Activated gamma-delta T cell (primary cell): ENCODE measurements around the gene HECTD4.
"Not testable (repeated sequence)": the region's sequence is repeated elsewhere in the genome, so short reads cannot be mapped to it uniquely, and the experiment has no call there.

Experiments
- DNase-seq: peaks from one replicate; lab custom pipeline; 2025; lab: John Stamatoyannopoulos, UW

Gene HECTD4

GRCh38 chr12:112353393-112353792 lies 28.8 kb downstream of the HECTD4 start:
- DNase-seq = no peak

DNA sequence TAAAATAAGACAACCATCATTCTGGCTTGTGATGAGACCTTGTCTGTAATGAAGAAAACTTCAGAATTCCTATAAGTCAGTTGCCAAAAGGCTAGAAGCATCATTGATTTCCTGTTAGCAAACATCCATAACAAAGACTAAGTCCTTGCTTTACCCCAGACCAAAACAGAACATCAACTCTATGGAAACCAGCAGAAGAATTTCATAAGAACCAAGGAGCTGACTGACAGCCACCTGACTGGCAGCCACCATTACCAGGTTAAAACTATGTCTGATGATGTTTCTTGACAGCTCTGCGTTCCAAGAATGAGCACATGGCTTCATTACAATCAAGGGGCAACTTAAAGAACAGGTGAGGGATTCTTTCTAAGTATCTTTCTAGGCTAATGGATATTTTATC lies 29.3 kb downstream of the HECTD4 start:
- no peak for DNase-seq

DNA sequence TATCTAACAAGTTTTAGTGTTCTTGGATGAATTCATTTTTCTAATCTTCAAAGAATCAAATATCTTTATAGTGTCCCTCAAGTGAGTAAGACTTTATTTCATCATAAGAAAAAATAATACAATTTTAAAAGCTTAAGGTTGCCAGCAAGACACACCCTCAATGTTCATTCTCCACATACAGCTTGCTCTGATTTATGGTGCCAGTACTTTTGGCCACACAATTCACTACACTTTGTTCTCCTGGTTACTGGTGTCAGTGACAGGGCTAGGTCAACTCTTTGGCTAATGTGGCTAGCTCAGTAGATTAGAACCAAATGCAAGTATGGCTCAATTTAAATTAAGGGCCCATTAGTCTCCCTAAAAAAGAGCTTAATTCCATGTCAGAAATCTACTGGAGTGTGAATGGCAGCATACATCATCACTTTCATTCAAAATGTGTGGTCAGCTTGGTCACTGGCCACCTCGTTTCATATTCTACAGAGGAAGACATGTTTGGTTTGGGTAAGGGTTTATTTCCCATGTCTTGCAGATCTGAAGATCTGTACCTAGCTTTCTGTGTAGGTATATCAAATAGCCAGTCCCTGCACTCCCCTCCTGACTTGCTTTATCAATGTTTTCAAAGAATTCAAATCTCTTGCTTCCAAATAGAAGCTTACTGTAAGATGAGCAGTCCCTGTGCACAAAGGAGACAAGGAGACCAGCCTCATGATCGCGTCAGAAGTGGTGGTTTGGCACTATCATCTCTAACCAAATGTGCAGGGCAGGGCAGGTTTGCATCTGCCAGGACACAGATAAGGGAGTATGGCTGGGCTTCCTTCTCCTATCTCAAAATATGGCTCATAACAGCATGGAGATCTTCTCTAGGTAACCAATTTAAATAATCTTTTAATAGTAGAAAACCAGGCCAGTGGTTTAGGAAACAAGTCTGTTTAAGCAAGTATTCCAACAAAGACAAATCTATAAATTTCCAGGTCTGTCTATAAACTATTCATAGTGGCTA lies 31.3 kb downstream of the HECTD4 start:
- DNase-seq = no peak

DNA sequence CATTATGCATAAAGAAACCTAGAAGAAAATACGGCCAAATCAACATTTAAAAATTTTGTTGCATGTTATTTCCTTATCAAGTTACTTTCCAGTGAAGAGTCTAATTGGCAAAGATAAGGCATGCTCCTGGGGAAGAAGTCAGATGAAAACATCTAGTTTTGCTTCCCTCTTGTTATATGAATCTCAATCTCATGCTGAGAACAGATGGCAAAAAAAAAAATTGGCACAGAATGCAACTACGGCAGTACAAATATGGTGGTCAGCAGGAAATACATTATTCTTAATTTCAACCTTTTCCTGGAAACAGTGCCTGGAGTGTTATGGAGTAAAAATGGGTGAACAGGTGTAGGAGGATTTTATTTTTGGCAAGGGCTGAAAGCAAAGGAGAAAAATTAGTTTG lies 32.8 kb downstream of the HECTD4 start:
- DNase-seq = no peak

- not testable (repeated sequence) for DNase-seq
Measured at GRCh38 chr12:112348926-112349325, 33.3 kb downstream of the HECTD4 start.

DNA sequence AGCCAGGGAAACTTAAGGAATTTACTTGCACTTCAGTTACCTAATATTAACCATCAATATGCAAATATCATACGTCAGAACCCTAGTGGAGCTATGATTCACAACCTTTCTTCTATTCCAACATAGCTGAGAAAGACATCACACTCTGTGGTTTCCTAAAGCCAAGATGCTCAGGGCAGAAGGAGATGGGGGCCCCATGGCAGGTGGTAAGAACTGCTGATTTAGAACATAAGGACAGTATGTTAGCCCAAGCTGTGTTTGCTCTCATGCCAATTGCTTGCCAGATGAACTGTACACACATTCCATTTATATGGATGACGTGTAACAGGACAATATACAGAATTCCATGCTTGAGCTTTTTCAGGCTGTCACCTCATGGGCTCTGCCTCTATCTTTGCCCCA lies 34.6 kb downstream of the HECTD4 start:
- no peak for DNase-seq

- DNase-seq = no peak
Measured at GRCh38 chr12:112346194-112346593, 36.0 kb downstream of the HECTD4 start.

DNA sequence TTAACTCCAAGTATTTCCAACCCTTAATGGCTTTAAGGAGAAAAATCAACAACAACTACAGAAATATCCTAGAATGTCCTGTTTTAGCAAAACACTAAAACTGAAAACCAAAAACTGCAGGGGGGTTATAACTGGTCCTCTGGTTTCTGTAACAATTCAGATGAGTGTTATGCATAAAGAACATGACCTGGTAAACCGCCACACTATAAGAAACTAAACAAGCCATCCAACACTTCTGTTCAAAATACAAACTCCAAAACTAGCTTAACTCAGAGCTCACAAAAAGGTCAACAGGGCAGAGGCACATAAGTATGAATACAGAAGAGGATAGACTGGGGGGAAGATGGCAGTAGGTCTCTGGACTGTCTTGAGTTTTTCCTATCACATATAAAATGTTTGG lies 38.0 kb downstream of the HECTD4 start:
- no peak for DNase-seq

- no peak for DNase-seq
Measured at GRCh38 chr12:112342587-112342986, 39.6 kb downstream of the HECTD4 start.

DNA sequence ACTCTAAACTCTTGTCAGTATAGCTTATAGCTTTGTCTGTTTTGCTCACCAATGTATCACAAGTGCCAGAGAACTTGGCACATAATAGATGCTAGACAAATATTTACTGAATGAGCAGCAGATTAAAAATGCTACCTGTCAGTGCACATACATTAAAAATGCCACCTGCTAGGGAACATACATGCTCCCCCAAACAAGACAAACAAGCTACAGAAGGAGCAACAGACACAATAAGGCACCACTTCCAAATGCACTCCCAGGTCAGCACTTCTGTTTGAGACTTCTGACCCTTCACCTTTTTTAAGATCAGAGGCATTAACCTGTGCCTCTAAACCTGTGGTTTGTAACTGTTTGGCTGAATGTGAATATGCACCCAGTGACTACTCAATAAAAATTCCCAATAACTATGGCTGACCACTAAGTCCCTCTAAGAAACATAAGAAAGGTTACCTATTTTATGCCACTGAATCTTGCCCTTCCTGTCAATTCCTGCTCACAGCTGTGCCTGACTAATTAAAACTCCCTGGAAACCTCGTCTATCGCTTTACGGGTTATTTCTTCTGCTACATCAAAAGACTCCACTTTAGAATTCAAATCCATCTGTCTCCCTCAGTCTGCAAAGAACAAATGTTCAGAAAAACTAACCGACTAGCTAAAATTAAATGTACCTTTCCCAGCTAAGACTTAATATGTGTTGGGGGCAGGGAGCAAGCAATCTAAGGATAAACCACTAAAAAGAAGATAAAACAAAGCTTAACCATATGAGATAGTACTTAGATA lies 41.0 kb downstream of the HECTD4 start:
- no peak for DNase-seq

DNA sequence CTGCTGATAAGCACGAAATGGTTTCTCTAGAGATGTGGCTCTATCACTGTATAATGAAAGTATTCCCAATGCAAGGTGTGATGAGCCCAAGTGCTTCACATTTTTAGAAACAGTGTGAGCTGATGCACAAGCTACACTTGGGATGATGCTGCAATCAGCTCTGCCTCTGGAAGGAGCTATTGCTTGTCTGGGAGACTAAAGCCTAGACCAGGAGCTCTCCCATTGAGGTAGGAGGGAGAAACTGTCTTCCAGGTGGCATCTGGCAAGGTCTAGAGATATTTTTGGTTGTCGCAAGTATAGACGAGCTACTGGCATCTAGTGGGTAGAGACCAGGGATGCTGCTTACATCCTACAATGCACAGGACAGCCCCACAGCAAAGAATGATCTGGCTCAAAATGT lies 42.0 kb downstream of the HECTD4 start:
- no peak for DNase-seq

GRCh38 chr12:112334999-112335398 lies 47.2 kb downstream of the HECTD4 start:
- DNase-seq = not testable (repeated sequence)

DNA sequence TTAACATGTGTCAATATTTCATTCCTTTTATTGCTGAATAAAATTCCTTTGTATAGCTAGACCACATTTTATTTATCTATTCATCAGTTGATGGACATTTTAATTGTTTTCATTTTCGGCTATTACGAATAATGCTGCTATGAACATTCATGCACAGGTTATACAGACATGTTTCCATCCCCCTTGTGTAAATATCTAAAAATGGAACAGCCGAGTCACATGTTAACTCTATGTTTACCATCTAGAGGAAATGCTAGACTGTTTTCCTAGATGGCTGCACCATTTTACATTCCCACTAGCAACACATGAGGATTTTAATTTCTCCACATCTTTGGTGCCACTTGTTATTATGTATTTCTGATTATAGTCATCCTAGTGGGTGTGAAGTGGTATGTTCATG lies 49.2 kb downstream of the HECTD4 start:
- no peak for DNase-seq

DNA sequence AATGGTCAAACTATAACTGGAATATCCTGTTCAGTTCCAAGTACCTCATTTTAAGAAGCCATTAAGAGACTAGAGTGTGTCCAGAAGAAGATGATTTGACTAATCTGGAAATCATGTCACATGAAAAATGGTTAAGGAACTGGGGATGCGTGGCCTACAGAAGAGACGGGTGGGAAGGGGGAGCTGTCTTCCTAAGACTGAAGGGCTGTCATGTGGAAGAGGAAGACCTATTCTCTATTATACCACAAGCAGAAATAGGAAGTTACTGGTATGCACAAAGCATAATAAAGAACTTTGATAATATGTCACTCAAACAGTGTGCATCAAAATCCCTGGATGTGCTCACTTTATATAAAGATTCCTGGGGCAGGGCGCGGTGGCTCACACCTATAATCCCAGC lies 50.3 kb downstream of the HECTD4 start:
- no peak for DNase-seq

DNA sequence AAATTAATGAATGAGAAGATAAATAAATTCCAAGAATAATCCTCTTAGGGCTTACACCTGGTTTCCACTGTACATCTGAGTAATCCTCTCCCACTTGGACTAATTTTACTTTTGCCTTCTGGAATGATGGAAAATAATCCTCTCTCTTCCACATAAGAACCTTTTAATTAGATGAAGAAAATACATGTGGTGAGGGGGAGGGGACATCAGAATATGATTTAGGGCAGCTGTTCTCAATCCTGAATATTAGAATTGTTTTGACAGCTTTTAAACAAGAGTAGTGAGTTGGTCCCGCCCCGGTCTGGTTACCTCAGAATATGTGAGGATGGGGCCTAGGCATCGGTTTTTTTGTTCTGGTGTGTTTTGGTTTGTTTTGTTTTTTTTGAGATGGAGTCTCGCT lies 51.5 kb downstream of the HECTD4 start:
- no peak for DNase-seq

GRCh38 chr12:112328456-112329124 lies 53.6 kb downstream of the HECTD4 start:
- DNase-seq = no peak

DNA sequence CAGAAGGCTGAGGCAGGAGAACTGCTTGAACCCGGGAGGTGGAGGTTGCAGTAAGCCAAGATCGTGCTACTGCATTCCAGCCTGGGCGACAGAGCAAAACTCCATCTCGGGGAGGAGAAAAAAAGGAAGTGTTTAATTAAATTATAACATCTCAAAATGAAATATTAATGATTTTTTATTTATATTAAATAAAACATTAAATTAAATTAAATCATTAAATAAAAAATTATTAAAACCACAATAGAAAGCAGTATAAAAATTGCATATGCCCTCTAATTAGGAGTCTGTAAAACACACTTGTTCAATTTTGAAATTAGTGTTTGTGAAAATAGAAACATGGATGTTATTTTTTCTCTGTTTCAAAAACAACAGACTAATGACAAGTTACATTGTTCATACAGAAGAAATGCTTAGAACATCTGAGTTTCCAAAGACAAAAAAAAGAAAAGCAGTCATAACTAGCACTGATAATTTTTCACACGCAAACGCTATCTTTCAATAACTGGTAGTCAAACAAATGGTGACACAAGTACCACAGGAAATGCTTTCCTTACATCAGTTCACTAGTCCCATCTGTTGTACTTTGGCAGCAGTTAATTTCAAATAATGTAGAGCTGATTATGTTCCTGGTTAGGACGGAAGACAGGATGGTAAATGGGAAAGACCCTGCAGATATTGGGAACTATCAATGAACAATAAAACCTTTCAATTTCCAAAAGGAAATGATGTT lies 54.9 kb downstream of the HECTD4 start:
- no peak for DNase-seq

DNA sequence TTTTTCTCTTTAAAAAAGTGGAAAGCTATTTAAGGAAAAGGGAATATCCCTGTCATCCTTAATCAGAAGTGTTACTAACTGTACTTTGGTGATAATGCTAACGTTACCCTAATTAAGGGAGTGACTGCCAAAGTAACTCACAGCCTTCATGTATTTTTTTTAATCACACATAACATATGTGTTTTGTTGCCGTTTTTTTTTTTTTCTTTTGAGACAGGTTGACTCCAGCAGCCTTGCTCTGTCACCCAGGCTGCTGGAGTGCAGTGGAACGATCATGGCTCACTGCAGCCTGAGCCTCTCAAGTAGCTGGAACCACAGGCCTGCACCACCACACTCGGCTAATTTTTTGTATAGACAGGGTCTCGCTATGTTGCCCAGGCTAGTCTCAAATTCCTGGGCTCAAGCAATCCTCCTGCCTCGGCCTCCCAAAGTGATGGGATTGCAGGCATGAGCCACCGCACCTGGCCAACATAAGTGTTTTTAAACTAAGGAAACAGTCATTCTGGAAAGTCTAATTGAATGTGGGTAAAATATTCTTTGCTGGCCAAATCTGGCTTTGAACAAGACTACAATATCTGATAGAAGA lies 56.5 kb downstream of the HECTD4 start:
- DNase-seq = no peak

DNA sequence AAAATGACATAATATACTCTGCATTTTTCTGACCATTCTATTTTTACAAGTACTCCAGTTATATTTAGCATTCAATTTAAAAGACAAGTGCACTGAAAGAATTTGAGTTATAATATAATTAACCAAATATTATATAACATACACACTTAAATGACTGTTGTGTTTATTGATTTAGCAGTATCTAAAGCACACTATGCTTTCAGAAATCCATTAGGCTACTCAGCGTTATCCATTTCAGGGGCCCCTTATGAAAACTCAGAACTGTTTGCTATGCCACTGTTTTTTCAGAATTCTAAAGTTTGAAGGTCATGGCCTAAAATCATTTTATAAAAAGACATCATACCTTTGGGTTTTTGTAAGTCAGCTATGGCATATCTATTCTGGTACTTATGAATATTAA lies 57.1 kb downstream of the HECTD4 start:
- no peak for DNase-seq

DNA sequence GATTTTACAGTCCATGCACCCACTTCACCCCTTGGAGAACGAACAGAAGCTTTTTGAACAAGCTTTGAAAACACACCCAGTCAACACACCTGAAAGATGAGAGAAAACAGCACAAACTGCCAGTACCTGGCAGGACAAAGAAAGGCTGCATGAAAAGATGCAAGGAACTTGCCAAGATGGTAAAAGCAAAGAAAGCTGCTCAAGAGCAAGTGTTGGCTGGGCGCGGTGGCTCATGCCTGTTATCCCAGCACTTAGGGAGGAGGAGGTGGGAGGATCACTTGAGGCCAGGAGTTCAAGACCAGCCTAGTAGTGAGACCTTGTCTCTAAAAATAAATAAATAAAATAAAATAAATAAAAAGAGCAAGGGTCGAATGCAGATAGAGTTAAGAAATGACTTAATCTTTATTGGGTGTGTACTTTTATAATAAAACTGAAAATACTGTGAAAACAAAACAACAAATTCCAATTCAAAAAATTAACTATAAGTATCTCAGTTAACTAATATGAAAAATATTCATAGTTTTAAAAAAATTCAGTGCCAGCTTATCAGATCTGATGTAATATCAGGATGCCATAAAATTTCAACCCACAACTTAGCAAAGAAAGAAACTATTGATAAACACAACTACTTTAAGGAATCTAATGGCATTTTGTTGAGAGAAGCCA lies 59.2 kb downstream of the HECTD4 start:
- DNase-seq = no peak

DNA sequence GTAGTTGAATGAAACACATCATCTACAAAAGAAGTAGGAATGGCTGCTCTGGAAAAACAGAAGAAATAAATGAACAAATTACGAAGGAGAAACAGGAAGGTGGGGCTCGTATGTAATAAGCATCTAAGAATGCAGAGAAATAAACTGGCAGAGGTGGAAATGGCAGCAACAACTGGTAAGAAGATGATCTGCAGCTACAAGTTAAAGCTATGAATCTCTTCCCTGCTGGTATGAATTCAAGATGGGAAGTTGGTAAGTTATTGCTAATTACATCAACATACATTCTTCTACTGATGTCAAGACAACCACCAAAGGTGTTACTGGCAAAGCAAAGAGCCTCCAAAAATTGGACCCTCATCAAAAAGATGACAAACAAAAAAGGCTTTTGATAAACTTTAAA lies 59.8 kb downstream of the HECTD4 start:
- DNase-seq = no peak
